GM12891 (cell line): ENCODE data around the gene UGT1A6.

Experiments
- POLR2A ChIP-seq: IDR thresholded peaks from 2 replicates; pipeline ENCODE4 v1.6.1; 2011; ENCODE audit warnings: low read depth, low read length, control low read depth
- POLR2AphosphoS5 ChIP-seq: IDR thresholded peaks from 2 replicates; pipeline ENCODE4 v1.6.1; 2011; ENCODE audit warnings: low read depth, low read length, control low read depth
- POU2F2 ChIP-seq: IDR thresholded peaks from 2 replicates; pipeline ENCODE4 v1.6.1; 2011; ENCODE audit warnings: low read depth, mild to moderate bottlenecking, control low read depth, low read length, moderate library complexity
- SPI1 ChIP-seq: IDR thresholded peaks from 2 replicates; pipeline ENCODE4 v1.6.1; 2011; ENCODE audit warnings: low read depth, low read length, control low read depth
- TAF1 ChIP-seq: IDR thresholded peaks from 2 replicates; pipeline ENCODE4 v1.6.1; 2011; ENCODE audit warnings: low read depth, low read length, control low read depth

DNA sequence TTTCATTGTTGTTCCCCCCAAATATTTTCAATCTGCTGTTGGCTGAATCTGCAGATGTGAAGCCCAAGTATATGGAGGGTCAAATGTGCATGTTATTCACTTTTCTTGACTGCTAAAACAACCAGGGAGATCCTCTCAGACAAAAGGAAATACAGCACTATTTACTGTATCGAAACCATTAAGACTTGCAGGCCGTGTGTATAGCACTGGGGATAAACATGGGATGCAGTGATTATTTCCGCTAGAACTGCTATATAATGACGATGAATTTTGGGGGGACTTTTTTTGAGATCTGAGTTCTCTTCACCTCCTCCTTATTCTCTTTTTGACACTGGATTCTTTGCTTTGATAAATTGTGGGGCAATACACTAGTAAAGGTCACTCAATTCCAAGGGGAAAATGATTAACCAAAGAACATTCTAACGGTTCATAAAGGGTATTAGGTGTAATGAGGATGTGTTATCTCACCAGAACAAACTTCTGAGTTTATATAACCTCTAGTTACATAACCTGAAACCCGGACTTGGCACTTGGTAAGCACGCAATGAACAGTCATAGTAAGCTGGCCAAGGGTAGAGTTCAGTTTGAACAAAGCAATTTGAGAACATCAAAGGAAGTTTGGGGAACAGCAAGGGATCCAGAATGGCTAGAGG lies 63.9 kb downstream of the UGT1A6 start:
- TF ChIP-seq POLR2AphosphoS5 (no peak), POLR2A (no peak), TAF1 (no peak), POU2F2 (no peak), SPI1 (no peak)
